ENCODE results near the gene BCAR3.

DNA sequence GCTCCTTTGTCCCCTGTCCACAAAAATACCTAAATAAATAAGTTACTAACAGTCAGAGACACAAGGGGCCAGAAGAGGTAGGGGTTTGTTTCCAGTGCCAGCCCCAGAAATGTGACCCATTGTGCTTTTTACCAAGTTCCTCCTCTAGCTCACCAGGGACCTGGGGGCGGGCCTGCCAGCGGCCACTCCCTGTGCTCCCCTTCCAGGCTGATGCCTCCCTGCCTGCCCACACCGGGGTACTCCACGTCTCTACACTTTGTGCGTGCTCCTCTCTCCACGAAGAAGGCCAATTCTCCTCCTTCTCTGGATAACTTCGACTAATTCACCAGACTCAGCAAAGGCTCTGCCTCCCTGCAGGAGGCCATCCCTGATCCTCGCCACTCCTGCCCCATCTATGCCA, 72.1 kb downstream of the BCAR3 start:
- TF ChIP-seq, protein P1, sequence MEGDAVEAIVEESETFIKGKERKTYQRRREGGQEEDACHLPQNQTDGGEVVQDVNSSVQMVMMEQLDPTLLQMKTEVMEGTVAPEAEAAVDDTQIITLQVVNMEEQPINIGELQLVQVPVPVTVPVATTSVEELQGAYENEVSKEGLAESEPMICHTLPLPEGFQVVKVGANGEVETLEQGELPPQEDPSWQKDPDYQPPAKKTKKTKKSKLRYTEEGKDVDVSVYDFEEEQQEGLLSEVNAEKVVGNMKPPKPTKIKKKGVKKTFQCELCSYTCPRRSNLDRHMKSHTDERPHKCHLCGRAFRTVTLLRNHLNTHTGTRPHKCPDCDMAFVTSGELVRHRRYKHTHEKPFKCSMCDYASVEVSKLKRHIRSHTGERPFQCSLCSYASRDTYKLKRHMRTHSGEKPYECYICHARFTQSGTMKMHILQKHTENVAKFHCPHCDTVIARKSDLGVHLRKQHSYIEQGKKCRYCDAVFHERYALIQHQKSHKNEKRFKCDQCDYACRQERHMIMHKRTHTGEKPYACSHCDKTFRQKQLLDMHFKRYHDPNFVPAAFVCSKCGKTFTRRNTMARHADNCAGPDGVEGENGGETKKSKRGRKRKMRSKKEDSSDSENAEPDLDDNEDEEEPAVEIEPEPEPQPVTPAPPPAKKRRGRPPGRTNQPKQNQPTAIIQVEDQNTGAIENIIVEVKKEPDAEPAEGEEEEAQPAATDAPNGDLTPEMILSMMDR (IDR thresholded peaks at IDR 0.05), result no peak
- no peak for TF ChIP-seq POLR2A (IDR thresholded peaks at IDR 0.05)
